GM10266 (cell line): ENCODE measurements around the gene FGD6.

ENCODE experiments used
- DNase-seq: peaks from one replicate; pipeline ENCODE4 v3.0.0; 2012; ENCODE audit errors: extremely low spot score
- TF ChIP-seq, protein P1 (sequence below): IDR thresholded peaks from 2 replicates; pipeline ENCODE4 v1.5.1; 2012; ENCODE audit warnings: mild to moderate bottlenecking, low read depth; ENCODE audit not compliant: control insufficient read depth, insufficient read depth; ENCODE audit errors: missing control alignments

The FGD6 gene

DNA sequence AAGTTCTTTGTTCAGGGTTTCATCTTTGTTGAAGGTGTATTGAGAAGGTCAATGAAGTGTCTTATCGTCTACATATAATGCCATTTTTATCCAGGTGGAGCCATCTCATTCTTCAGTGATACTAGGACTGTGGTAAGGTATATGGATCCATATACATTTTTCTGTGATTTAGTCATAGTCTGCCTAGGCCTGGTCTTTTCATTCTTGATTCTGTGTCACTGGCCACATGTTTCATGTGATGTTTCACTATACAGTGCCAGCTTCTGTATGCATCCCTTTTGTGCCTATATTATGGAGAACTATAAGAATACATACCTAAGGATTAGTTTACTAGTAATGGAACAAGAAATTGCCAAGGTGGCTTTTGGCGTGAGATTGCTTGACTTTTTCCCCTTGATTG, 40.9 kb upstream of the FGD6 start:
- DNase-seq: no peak

DNA sequence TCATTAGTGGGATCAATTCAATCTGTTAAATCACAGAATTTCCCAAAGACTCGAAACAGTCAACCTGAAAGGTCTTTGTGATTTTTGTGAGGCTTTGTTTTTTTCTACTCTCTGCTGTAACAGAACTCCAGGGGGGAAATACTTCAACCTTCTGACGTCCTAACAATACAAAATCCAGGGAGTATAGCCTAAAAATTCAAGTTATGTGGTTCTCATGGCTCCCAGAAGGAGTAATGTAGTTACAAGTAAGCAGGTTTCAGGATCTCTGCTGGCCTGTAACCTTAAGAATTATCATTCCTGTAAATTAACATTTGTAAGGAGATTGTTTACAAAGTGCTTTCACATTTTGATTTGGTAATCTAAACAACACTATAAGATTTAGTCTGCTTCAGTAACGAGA, 40.3 kb upstream of the FGD6 start:
- DNase-seq: no peak
- TF ChIP-seq, protein P1, sequence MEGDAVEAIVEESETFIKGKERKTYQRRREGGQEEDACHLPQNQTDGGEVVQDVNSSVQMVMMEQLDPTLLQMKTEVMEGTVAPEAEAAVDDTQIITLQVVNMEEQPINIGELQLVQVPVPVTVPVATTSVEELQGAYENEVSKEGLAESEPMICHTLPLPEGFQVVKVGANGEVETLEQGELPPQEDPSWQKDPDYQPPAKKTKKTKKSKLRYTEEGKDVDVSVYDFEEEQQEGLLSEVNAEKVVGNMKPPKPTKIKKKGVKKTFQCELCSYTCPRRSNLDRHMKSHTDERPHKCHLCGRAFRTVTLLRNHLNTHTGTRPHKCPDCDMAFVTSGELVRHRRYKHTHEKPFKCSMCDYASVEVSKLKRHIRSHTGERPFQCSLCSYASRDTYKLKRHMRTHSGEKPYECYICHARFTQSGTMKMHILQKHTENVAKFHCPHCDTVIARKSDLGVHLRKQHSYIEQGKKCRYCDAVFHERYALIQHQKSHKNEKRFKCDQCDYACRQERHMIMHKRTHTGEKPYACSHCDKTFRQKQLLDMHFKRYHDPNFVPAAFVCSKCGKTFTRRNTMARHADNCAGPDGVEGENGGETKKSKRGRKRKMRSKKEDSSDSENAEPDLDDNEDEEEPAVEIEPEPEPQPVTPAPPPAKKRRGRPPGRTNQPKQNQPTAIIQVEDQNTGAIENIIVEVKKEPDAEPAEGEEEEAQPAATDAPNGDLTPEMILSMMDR: no peak

More for the DNA sequence above, 40.9 kb upstream of the FGD6 start:
- TF ChIP-seq, protein P1: no peak

DNA sequence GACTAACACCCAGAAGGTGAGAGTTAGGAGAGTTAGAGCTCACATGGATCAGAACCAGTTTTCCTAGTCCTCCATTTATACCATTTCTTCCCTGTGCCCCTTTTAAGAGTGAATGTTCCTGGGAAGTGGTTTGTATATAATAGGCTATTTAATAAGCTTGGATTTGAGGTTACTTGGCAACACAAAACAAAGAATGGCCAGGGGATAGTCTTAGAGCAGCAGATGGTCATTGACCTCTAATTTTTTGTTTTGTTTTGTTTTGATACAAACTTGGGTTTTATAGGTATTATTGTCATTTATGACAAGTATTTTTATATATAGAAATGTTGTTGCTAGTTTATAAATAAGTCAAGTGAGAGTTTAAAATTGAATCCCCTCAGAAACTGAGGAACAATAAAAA, 36.1 kb upstream of the FGD6 start:
- TF ChIP-seq, protein P1: no peak
- no peak for DNase-seq

DNA sequence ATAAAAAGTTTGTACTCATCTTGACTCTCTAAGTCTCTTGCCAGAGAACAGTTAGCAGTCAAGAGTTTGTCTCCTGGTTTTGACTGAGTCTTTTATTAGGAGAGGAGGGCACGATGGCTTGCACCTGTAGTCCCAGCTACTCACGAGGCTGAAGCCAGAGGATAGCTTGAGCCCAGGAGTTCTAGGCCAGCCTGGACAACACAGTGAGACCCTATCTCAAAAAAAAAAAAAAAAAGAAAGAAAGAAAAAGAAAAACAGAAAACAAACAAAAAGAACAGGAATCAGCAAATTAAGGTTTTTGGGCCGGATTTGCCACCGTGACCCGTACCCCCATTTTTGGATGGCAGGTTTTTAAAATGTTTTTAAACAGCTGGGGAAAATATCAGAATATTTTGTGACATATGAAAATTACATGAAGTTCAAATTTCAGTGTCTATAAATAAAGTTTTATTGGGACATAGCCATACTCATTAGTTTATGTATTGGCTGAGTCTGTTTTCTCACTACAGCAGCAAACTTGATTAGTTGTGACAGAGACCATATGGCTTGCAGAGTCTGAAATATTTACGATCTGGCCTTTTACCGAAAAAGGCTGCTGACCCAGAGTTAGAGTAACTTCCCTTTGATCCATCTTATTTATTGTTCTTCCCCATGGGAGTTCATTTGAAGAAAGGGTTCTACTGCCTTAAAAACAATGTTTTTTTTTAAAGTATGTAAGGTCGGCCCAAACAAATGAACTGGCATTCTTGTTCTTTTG, 31.5 kb upstream of the FGD6 start:
- TF ChIP-seq, protein P1: no peak
- no peak for DNase-seq

DNA sequence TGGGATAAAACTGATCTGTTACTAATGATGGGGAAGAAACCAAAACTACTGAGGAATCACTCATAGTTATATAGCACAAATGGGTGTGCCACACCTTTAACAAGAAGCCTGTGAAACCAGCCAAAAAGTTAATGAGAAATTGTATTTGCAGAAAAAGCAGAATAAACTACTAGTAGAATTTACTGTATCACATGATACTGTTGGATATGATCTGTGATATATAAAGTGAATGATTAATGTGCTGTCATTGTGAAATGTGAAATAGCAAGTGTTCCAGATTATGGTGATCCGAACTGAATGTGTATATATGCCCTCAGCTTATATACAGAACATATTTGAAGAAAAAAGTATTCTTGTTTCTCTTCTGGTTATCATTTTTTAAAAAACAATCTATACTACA, 30.8 kb upstream of the FGD6 start:
- TF ChIP-seq, protein P1: no peak
- no peak for DNase-seq

DNA sequence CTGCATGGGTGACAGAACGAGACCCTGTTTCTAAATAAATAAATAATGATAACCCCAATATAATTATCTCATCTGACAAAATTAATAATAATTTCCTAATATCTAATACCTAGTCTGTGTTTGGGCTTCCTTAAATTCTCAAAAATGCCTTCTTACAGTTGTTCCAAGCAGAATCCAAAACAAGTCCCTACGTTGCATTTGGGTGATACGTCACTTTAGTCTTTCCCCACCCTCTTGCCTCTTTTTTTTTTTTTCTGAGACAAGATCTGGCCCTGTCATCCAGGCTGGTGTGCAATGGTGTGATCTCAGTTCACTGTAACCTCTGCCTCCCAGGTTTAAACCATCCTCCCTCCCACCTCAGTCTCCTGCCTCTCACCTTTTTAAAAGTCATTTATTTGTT, 27.1 kb upstream of the FGD6 start:
- TF ChIP-seq, protein P1: no peak
- DNase-seq: no peak

DNA sequence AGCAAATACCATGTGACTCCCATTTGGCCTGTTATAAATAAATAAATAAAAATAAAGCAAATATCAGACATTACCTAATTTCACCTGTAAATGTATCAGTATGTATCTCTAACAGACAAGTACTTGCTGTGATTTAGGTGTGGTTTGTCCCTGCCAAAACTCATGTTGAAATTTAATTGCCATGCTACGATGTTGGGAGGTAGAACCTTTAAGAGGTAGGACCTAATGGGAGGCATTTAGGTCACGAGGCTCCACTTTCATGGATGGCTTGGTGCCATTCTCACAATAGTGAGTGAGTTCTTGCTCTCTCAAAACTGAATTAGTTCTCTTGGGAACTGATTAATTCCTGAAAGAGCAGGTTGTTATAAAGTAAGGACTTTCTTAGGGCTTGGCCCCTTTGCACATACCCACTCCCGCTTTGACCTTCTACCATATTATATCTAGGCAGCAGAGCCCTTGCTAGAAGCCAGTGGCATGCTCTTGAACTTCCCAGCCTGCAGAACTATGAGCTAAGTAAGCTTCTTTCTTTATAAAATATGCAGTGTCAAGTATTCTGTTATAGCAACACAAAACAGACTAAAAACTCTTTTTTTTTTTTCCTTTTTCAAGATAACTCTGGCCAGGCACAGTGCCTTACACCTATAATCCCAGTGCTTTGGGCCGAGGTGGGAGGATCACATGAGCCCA, 26.4 kb upstream of the FGD6 start:
- TF ChIP-seq, protein P1: no peak
- DNase-seq: no peak
